Measurements from ENCODE around the gene LRRC18.

DNA sequence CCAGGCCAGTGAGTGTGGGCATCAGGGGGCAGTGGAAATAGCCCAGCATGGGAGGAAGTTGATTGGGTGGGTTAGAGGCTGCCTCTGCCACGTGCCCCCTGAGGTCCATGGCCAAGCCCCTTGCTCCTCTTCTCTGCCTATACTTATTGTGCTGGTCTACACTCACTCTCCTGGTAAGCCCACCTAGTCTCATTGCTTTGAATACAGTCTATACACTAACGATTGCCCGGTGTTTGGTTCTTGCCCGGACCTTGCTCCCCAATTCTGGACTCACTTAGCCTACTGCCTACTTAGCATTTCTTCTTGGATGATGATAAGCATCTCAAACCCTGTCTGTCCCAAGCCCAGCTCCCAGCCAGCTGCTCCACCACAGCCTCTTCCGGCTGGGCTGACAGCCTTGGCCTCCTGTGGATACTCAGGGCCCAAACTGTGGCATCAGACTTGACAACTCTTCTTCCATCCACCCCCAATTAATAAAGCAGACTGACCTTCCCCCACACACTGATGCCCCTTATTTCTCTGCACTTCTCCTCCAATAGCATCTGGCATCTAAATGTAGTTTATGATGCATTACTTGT, 10.1 kb downstream of the LRRC18 start:
- TF ChIP-seq, protein P1, sequence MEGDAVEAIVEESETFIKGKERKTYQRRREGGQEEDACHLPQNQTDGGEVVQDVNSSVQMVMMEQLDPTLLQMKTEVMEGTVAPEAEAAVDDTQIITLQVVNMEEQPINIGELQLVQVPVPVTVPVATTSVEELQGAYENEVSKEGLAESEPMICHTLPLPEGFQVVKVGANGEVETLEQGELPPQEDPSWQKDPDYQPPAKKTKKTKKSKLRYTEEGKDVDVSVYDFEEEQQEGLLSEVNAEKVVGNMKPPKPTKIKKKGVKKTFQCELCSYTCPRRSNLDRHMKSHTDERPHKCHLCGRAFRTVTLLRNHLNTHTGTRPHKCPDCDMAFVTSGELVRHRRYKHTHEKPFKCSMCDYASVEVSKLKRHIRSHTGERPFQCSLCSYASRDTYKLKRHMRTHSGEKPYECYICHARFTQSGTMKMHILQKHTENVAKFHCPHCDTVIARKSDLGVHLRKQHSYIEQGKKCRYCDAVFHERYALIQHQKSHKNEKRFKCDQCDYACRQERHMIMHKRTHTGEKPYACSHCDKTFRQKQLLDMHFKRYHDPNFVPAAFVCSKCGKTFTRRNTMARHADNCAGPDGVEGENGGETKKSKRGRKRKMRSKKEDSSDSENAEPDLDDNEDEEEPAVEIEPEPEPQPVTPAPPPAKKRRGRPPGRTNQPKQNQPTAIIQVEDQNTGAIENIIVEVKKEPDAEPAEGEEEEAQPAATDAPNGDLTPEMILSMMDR (IDR thresholded peaks at IDR 0.05) = no peak
- no peak for TF ChIP-seq POLR2A (IDR thresholded peaks at IDR 0.05)

Data from Peyer's patch (tissue), 4 donors.